ENCODE measurements around the gene NUP50. TPM values are rescaled to one million over a fixed set of nuclear protein-coding genes. Genes with fewer than 3 reads are reported as not detected.

Gene NUP50
- total RNA-seq, 2 donors from 2014 or later, result 152 to 159 TPM

DNA sequence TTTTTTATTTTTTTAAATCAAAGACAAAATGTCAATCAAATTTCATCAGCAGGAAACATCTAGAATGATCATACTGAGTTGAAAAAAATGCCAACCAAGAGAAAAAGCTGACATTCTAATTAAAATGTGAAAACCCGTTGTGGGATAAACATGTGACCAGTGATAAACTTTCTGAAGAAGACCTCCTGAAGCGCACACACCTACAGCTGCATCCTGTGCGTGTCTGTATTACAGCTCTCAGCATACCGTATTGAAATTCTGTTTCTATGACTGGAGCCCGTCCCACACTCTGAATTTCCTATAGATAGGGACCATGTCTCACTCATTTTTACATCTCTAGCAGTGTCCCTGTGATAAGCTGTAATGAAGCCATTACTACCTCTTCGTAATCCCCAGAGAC is 12.2 kb upstream of the NUP50 start:
- no peak for DNase-seq (ENCODE audit: low spot score in 2 of 2)
- peak overlapping the region in 1 of 2 donors; percentile 6 for H3K27ac Mint-ChIP-seq
- ATAC-seq, result no peak
- H3K36me3 Mint-ChIP-seq, result peaks cover 8 to 14% of the 10 kb centered on the region in 2 donors
- no peaks in the 10 kb centered on the region for H3K9me3 Mint-ChIP-seq

DNA sequence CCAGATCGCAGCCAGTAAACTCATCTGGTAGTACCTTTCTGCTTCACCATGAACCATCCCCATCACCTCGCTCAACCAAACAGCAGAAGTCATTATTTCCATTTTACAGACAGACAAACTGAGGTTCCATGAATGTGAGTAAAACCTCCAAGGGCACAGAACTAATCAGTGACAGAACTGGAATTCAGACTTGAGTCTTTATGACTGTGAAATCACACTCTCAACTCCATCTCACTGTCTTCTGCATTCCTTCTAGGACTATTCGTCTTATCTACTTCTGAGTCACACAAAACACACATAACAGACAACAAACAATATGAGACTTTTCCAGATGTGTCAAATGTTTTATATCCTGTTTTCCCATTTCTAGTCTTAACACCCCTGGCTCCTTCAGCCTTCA is 9.3 kb upstream of the NUP50 start:
- Mint-ChIP-seq H3K27ac (no peak overlapping the region), H3K36me3 (peaks cover 8 to 19% of the 10 kb centered on the region in 2 donors)
- ATAC-seq, result no peak

DNA sequence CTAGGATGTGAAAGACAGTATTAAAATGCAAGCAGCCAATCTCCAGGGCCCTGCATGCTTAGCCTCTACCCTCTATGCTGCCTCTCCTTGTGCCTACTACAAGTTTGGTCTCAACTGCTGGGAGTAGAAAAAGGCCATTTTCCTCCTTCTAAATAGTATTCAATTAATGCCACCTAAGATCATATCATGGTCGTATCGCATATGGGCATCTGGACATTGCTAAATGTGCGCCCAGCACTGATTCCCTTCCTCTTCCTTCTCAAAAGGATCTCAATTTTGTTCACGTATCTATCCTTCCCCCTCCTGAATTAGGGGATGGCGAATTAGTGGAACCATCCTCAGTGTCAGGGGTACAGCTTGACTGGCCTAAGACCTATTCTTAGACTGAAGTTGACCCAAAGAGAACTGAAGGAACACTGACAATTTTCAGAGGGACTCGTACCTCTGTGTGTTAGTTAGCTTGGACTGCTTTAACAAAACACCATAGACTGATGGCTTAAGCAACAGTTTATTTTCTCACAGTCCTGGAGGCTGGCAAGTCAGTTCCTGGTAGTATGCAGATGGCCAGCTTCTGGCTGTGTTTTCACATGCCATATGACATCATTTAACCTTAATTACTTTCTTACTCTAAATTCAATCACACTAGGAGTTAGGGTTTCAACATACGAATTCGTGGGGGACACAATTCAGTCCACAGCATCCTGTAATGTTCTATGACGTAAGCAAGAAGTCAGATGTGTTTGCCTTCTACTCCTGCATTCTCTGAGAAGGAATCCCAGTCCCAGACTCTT is 8.5 kb upstream of the NUP50 start:
- Mint-ChIP-seq H3K36me3 (peaks cover 14 to 17% of the 10 kb centered on the region in 2 donors), H3K27ac (no peak overlapping the region), H3K9me3 (no peaks in the 10 kb centered on the region)
- ATAC-seq (no peak), DNase-seq (ENCODE audit: low spot score in 2 of 2) (no peak)

More for the DNA sequence above, 9.3 kb upstream of the NUP50 start:
- DNase-seq (ENCODE audit: low spot score in 2 of 2), result no peak
- no peaks in the 10 kb centered on the region for H3K9me3 Mint-ChIP-seq

GRCh38 chr22:45157907-45158306 is 5.8 kb upstream of the NUP50 start:
- Mint-ChIP-seq H3K9me3 (no peaks in the 10 kb centered on the region), H3K27ac (no peak overlapping the region), H3K36me3 (peaks cover 16 to 31% of the 10 kb centered on the region in 2 donors)
- ATAC-seq (no peak), DNase-seq (ENCODE audit: low spot score in 2 of 2) (no peak)

GRCh38 chr22:45159652-45160462 is 3.9 kb upstream of the NUP50 start:
- Mint-ChIP-seq H3K9me3 (no peaks in the 10 kb centered on the region), H3K36me3 (peaks cover 26% of the 10 kb centered on the region in 2 donors), H3K27ac (no peak overlapping the region)
- ATAC-seq (no peak), DNase-seq (ENCODE audit: low spot score in 2 of 2) (no peak)

DNA sequence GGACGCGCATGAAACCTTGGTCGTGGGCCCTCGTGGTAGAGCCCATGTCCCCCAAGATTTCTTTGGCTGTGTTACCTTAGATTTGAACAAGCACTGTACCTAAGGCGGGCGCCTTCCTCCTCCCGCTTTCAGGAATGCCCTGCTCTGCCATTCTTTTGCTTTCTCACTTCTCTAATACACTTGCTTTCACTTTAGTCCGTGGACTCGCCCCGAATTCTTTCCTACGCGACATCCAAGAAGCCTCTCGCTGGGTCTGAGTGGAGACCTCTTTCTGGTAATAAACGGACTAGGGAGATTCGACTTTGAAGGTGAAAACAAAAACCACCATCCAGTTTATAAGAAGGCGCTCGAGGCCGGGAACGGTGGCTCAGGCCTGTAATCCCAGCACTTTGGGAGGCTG is 1.2 kb upstream of the NUP50 start:
- Mint-ChIP-seq H3K36me3 (peaks cover 31 to 37% of the 10 kb centered on the region in 2 donors), H3K9me3 (no peaks in the 10 kb centered on the region), H3K27ac (peak overlapping the region; percentile 92 to 97)
- no peak for DNase-seq (ENCODE audit: low spot score in 2 of 2)
- no peak for ATAC-seq

DNA sequence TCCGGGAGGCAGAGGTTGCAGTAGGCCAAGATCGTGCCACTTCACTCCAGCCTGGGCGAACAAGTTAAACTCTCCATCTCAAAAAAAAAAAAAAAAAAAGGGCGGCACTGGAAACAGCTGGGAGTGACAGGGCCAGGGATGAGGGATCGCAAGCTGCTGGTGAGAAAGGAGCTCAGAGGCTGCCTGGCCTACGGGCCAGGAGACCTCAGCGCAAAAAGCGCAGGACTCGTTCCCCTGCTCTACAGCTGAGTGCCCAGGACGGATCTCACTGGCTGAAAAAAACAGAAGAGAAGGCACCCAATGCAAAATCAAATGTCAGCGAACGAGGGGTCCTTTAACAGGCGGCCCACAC is 650 bp upstream of the NUP50 start:
- DNase-seq (ENCODE audit: low spot score in 2 of 2), result no peak
- H3K9me3 Mint-ChIP-seq, result no peaks in the 10 kb centered on the region

DNA sequence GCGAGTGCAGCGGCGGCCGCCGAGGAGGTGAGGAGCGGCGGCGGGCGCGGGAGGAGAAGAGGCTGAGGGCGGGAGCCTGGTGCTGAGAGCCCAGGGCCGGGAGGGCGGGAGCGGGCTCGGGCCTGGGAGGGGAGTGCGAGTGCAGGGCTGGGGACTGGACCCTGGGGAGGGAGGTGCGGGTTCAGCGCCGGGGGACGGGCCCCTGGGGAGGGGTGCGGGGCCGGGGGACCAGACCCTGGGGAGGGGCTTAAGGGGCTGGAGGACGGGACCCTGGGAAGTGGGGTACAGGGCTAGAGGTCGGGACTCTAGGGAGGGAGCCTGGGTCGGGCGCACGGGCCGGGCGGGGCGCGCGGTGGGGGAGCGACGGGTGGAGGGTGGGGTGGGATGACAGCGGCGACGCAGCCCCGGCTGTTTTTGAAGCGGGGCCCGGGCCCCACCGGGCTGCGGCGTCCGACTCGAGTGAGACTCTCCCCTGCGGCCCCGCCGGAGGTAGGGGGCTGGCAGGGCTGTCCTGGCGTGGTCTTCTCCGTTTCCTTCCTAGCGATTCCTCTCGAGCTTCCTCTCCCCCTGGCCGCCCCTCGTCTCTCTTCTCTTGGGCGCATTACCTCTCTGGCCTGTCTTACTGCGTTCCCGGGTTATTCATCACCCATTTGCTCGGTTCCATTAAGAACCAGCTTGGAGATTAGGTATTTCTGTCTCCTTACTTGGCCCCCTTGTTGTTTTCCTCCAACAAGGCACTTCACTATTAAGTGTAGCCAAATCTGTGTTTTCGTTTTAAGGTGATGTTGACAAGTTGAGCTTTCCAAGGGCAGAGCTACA is 754 bp downstream of the NUP50 start:
- ATAC-seq, result peak; percentile 30 to 32
- peak in 1 of 2 donors; percentile 23 for DNase-seq (ENCODE audit: low spot score in 2 of 2)
- peaks cover 31 to 44% of the 10 kb centered on the region in 2 donors for H3K36me3 Mint-ChIP-seq
- H3K27ac Mint-ChIP-seq, result peak overlapping the region; percentile 92 to 99
- no peaks in the 10 kb centered on the region for H3K9me3 Mint-ChIP-seq

More for the DNA sequence above, 650 bp upstream of the NUP50 start:
- Mint-ChIP-seq H3K36me3 (peaks cover 31 to 38% of the 10 kb centered on the region in 2 donors), H3K27ac (peak overlapping the region; percentile 92 to 97)
- ATAC-seq, result peak; percentile 34 to 35

GRCh38 chr22:45166932-45167331 is 3.2 kb downstream of the NUP50 start:
- DNase-seq (ENCODE audit: low spot score in 2 of 2), result no peak
- peaks cover 36 to 50% of the 10 kb centered on the region in 2 donors for H3K36me3 Mint-ChIP-seq
- H3K27ac Mint-ChIP-seq, result no peak overlapping the region
- ATAC-seq, result no peak
- H3K9me3 Mint-ChIP-seq, result no peaks in the 10 kb centered on the region

GRCh38 chr22:45169591-45170466 is 6.1 kb downstream of the NUP50 start:
- Mint-ChIP-seq H3K27ac (peak overlapping the region; percentile 72 to 89), H3K9me3 (no peaks in the 10 kb centered on the region), H3K36me3 (peaks cover 37 to 62% of the 10 kb centered on the region in 2 donors)
- peak in 1 of 2 donors; percentile 67 for DNase-seq (ENCODE audit: low spot score in 2 of 2)
- peak; percentile 82 to 94 for ATAC-seq

- H3K27ac Mint-ChIP-seq, result peak overlapping the region in 1 of 2 donors; percentile 83
- no peak for ATAC-seq
- peaks cover 42 to 68% of the 10 kb centered on the region in 2 donors for H3K36me3 Mint-ChIP-seq
Observed at GRCh38 chr22:45171830-45172229, 8.1 kb downstream of the NUP50 start.

GRCh38 chr22:45172881-45173585 is 9.3 kb downstream of the NUP50 start:
- H3K36me3 Mint-ChIP-seq, result peaks cover 42 to 67% of the 10 kb centered on the region in 2 donors
- peak overlapping the region; percentile 68 to 79 for H3K27ac Mint-ChIP-seq
- ATAC-seq (peak in 1 of 2 donors; percentile 28), DNase-seq (ENCODE audit: low spot score in 2 of 2) (no peak)
- no peaks in the 10 kb centered on the region for H3K9me3 Mint-ChIP-seq

More at GRCh38 chr22:45171830-45172229, 8.1 kb downstream of the NUP50 start:
- H3K9me3 Mint-ChIP-seq, result no peaks in the 10 kb centered on the region
- no peak for DNase-seq (ENCODE audit: low spot score in 2 of 2)

DNA sequence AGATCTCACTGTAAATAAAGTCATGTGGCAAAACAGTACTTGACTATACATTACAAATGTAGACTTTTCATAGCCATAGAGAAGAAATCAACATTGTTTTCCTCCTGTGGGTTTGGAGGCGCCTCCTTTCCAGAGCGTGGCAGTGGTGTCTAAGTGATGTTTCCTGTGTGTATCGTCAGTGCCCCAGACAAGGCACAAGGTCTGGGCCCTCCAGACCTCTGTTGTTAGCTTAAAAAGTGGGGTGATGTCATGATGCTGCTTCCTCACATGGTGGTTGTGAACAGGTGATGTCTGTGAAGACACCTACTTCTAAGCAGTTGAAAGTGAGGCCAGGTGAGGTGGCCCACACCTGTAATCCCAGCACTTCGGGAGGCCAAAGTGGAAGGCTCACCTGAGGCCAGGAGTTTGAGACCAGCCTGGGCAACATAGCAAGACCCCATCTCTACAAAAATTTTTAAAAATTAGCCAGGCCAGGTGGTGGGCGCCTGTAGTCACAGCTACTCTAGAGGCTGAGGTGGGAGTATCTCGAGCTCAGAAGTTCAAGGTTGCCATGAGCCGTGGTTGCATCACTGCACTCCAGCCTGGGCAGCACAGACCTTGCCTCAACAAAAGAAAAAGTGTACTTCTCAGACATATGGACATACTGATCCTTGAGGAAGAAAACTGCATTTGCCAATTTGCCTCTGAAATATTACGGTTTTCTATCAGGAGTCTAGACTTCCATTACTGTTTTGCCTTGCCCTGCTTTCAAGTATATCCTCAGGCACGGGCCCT is 15.7 kb downstream of the NUP50 start:
- DNase-seq (ENCODE audit: low spot score in 2 of 2), result no peak
- Mint-ChIP-seq H3K36me3 (peaks cover 19 to 59% of the 10 kb centered on the region in 2 donors), H3K27ac (peak overlapping the region; percentile 19 to 46), H3K9me3 (no peaks in the 10 kb centered on the region)
- ATAC-seq, result peak; percentile 28 to 32

DNA sequence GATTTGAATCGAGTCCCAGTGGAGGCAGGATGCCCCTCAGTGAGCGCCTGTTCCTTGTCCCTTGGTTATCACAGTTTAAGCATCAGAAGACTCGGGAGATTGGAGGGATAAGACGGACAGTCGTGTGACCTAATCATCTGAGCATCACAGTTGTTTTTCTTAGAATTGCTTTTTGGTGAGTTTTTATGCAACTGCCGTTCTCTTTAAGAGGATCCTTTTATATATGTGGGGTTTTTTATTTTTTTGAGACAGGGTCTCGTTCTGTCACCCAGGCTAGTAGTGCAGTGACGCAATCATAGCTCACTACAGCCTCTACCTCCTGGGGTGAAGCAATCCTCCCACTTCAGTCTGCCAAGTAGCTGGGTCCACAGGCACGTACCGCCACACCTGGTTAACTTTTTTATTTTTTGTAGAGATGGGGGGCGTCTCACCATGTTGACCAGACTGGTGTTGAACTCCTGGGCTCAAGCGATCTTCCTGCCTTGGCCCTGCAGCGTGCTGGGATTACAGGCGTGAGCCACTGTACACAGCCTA is 16.5 kb downstream of the NUP50 start:
- ATAC-seq (no peak), DNase-seq (ENCODE audit: low spot score in 2 of 2) (no peak)
- Mint-ChIP-seq H3K36me3 (peaks cover 16 to 59% of the 10 kb centered on the region in 2 donors), H3K27ac (peak overlapping the region; percentile 17 to 19), H3K9me3 (no peaks in the 10 kb centered on the region)

Data from activated naive CD4-positive, alpha-beta T cell treated with anti-CD3 and anti-CD28 coated beads, Interleukin-2, amount 50 U/mL, for 72 hours (primary cell).